Smooth muscle cell (in vitro differentiated cells): ENCODE results near the gene B2M. TPM values are rescaled to one million over a fixed set of nuclear protein-coding genes. Genes with fewer than 3 reads are reported as not detected.

Experiments
- DNase-seq: peaks from one replicate; lab custom pipeline; 2025; ENCODE audit not compliant: unreplicated experiment; lab: John Stamatoyannopoulos, UW
- H2AFZ ChIP-seq: fragments of 200-600 bp; sonication (generic); 2 replicates; pipeline ENCODE4 v1.6.0; 2016; ENCODE audit warnings: antibody characterized with exemption, low read depth, mild to moderate bottlenecking
- H3F3A ChIP-seq: fragments of 200-600 bp; sonication (generic); 2 replicates; pipeline ENCODE4 v1.6.0; 2017; ENCODE audit warnings: antibody characterized with exemption, low read depth
- H3K27ac ChIP-seq: fragments of 200-600 bp; sonication (generic); 2 replicates; pipeline ENCODE4 v1.5.1; 2016; ENCODE audit warnings: low read depth, mild to moderate bottlenecking
- H3K27me3 ChIP-seq: fragments of 200-600 bp; sonication (generic); 2 replicates; pipeline ENCODE4 v1.6.1; 2016; ENCODE audit warnings: low read depth, mild to moderate bottlenecking
- H3K36me3 ChIP-seq: fragments of 200-600 bp; sonication (generic); 2 replicates; pipeline ENCODE4 v1.5.1; 2016; ENCODE audit warnings: low read depth
- H3K4me1 ChIP-seq: fragments of 200-600 bp; sonication (generic); 2 replicates; pipeline ENCODE4 v1.5.1; 2016; ENCODE audit warnings: low read depth
- H3K4me2 ChIP-seq: fragments of 200-600 bp; sonication (generic); 2 replicates; pipeline ENCODE4 v1.6.0; 2016; ENCODE audit warnings: mild to moderate bottlenecking
- H3K4me3 ChIP-seq: fragments of 200-600 bp; sonication (generic); 2 replicates; pipeline ENCODE4 v1.5.1; 2016; ENCODE audit warnings: mild to moderate bottlenecking
- H3K79me2 ChIP-seq: fragments of 200-600 bp; sonication (generic); 2 replicates; pipeline ENCODE4 v1.6.0; 2016; ENCODE audit warnings: low read depth, mild to moderate bottlenecking
- H3K9ac ChIP-seq: fragments of 200-600 bp; sonication (generic); 2 replicates; pipeline ENCODE4 v1.6.0; 2016; ENCODE audit warnings: low read depth
- H3K9me3 ChIP-seq: fragments of 200-600 bp; sonication (generic); replicated peaks from 2 replicates; pipeline ENCODE4 v1.5.1; 2016; ENCODE audit warnings: low read depth
- H4K20me1 ChIP-seq: fragments of 200-600 bp; sonication (generic); 2 replicates; pipeline ENCODE4 v1.6.0; 2016; ENCODE audit warnings: low read depth
- WGBS: methylation state at CpG from one replicate; pipeline ENCODE4 v1.1.7; 2016; ENCODE audit warnings: low lambda C conversion rate; 5-methylcytosine and 5-hydroxymethylcytosine counted together
- polyA plus RNA-seq: library from polyadenylated mRNA; unstranded; fragments of >200 nt; fragmentation: Nextera tagmentation; extraction: Ambion mirVana; gene quantifications from 2 replicates; pipeline ENCODE4 v1.2.1, GENCODE V29; 2016
- total RNA-seq: library from RNA; depleted of rRNA; stranded (reverse); fragments of >200 nt; gene quantifications from 2 replicates; pipeline ENCODE4 v1.2.3, GENCODE V29; 2014
- TF ChIP-seq, protein P1 (sequence below): fragments of 200-600 bp; sonication (generic); IDR thresholded peaks from 2 replicates; pipeline ENCODE4 v1.5.1; 2017; ENCODE audit warnings: borderline replicate concordance, mild to moderate bottlenecking, antibody characterized with exemption; ENCODE audit not compliant: insufficient read depth, poor library complexity, severe bottlenecking

Gene B2M
- total RNA-seq (1,861 and 2,004 TPM in 2 replicates), polyA plus RNA-seq (1,723 and 2,067 TPM in 2 replicates)

DNA sequence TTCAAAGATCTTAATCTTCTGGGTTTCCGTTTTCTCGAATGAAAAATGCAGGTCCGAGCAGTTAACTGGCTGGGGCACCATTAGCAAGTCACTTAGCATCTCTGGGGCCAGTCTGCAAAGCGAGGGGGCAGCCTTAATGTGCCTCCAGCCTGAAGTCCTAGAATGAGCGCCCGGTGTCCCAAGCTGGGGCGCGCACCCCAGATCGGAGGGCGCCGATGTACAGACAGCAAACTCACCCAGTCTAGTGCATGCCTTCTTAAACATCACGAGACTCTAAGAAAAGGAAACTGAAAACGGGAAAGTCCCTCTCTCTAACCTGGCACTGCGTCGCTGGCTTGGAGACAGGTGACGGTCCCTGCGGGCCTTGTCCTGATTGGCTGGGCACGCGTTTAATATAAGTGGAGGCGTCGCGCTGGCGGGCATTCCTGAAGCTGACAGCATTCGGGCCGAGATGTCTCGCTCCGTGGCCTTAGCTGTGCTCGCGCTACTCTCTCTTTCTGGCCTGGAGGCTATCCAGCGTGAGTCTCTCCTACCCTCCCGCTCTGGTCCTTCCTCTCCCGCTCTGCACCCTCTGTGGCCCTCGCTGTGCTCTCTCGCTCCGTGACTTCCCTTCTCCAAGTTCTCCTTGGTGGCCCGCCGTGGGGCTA, at the start of gene B2M, which contains the start of gene PATL2:
Gene B2M (plus strand): TSS at position 422 of the 647 bp plus-strand sequence. CDS start 30 bp downstream, at position 452.
Gene PATL2 (minus strand): TSS at position 228 of the 647 bp plus-strand sequence. CDS start 34,833 bp downstream, outside the sequence.
- peak within 1 kb of the TSS; percentile 100 for H2AFZ ChIP-seq
- TF ChIP-seq, protein P1, sequence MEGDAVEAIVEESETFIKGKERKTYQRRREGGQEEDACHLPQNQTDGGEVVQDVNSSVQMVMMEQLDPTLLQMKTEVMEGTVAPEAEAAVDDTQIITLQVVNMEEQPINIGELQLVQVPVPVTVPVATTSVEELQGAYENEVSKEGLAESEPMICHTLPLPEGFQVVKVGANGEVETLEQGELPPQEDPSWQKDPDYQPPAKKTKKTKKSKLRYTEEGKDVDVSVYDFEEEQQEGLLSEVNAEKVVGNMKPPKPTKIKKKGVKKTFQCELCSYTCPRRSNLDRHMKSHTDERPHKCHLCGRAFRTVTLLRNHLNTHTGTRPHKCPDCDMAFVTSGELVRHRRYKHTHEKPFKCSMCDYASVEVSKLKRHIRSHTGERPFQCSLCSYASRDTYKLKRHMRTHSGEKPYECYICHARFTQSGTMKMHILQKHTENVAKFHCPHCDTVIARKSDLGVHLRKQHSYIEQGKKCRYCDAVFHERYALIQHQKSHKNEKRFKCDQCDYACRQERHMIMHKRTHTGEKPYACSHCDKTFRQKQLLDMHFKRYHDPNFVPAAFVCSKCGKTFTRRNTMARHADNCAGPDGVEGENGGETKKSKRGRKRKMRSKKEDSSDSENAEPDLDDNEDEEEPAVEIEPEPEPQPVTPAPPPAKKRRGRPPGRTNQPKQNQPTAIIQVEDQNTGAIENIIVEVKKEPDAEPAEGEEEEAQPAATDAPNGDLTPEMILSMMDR: no peak
- no peaks in the 10 kb centered on the region for H3K36me3 ChIP-seq
- peak within 1 kb of the TSS; percentile 100 for H3K27ac ChIP-seq
- H3K27me3 ChIP-seq: no peaks in the 10 kb centered on the region
- WGBS: under 1% methylated on average over 37 of the region's 37 CpGs
- H3K4me1 ChIP-seq: peaks cover 4% of the 10 kb centered on the region
- peaks cover 44% of the 10 kb centered on the region for H4K20me1 ChIP-seq
- peak within 1 kb of the TSS; percentile 100 for H3K4me3 ChIP-seq
- H3F3A ChIP-seq: peaks cover 3% of the 10 kb centered on the region
- peak within 1 kb of the TSS; percentile 98 for H3K4me2 ChIP-seq
- peaks cover 36% of the 10 kb centered on the region for H3K79me2 ChIP-seq
- peak; percentile 89 for DNase-seq
- H3K9ac ChIP-seq: peak within 1 kb of the TSS; percentile 100
- no peaks in the 10 kb centered on the region for H3K9me3 ChIP-seq

DNA sequence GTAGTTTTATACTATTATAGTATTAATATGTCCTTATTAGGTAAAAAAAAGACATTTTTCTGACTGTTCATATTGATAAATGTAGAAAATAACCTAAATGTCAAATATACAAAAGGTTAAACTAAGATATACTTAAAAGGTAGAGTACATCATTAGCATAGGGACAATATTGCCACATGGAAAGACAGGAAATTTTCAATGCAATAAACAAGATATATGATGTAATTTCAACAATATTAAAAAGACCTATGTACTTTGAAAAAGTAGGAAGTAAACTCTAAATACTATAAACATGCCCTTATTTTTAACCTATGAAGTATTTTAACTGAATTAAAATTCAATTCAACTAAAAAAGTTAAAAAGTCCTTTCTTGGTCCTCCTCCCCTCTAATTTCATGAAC, 49.7 kb upstream of the B2M start:
- no peaks in the 10 kb centered on the region for H3F3A ChIP-seq
- peaks cover 8% of the 10 kb centered on the region for H3K36me3 ChIP-seq
- H3K79me2 ChIP-seq: peaks cover 24% of the 10 kb centered on the region
- H3K9ac ChIP-seq: no peak overlapping the region
- no peaks in the 10 kb centered on the region for H3K9me3 ChIP-seq
- H2AFZ ChIP-seq: no peak overlapping the region
- no peaks in the 10 kb centered on the region for H4K20me1 ChIP-seq
- H3K27ac ChIP-seq: no peak overlapping the region
- peak overlapping the region; percentile 91 for H3K4me3 ChIP-seq
- H3K4me1 ChIP-seq: peaks cover 18% of the 10 kb centered on the region
- no peak for DNase-seq
- H3K27me3 ChIP-seq: no peaks in the 10 kb centered on the region
- TF ChIP-seq, protein P1: no peak
- peak overlapping the region; percentile 95 for H3K4me2 ChIP-seq

DNA sequence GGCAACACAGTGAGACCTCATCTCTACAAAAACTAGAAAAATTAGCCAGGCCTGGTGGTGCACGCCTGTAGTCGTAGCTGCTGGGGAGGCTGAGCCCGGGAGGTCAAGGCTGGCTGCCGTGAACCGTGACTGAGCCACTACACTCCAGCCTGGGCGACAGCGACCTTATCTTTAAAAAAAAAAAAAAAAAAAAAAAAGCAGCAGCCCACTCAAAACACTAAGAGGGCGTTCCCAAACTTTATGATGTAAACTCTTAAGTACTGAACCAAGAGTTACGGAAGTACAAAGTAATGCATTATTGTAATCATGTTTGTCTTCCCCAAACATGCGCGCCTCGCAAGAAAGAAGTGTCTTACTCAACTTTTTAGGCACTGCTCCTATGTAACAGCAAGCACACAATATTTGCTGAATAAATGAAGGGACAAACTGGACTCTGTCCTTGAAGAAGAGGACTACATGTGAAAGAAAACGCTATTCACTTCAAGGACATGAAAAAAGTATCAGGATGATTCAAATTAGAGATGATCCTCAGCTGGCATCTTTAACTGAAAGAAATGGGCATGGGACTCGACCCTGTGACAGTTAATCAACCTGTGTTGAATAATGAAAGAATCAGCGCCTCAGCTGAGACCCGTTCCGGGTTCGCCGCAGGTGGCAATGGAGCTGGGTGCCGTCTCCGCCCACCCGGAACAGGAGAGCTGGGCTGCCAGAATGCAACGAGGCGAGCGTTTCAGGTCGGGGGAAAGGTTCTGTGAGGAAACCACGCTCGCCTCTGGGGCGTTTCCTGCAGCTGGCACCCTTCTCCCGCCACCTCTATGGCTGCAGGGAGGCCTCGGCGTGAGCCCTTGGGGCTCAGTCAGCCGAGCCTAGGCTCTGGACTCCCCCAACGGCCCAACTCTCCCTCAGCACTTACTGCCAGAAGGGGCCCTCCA, 48.6 kb upstream of the B2M start:
- DNase-seq: peak; percentile 53
- Histone ChIP-seq H3K27me3 (no peaks in the 10 kb centered on the region), H3K79me2 (peaks cover 24% of the 10 kb centered on the region), H3K9me3 (no peaks in the 10 kb centered on the region), H2AFZ (peak overlapping the region; percentile 96), H3K36me3 (peaks cover 8% of the 10 kb centered on the region), H3F3A (no peaks in the 10 kb centered on the region), H3K4me3 (peak overlapping the region; percentile 91), H3K4me1 (peaks cover 18% of the 10 kb centered on the region), H3K27ac (peak overlapping the region; percentile 59), H3K9ac (peak overlapping the region; percentile 90), H4K20me1 (no peaks in the 10 kb centered on the region), H3K4me2 (peak overlapping the region; percentile 95)
- 21% methylated on average over 32 of the region's 34 CpGs for WGBS
- TF ChIP-seq, protein P1: no peak
